ENCODE data around the gene METAP1D. TPM values are rescaled to one million over a fixed set of nuclear protein-coding genes. Genes with fewer than 3 reads are reported as not detected.

Gene METAP1D
- total and polyA plus RNA-seq, 2 donors from 2014 or later, result 4.0 to 6.2 TPM

GRCh38 chr2:171956135-171956825, 43.5 kb upstream of the METAP1D start:
- H3K9ac ChIP-seq (ENCODE audit: low read length in 3 of 3), result no peak overlapping the region
- no peak overlapping the region for H3K27ac ChIP-seq (ENCODE audit: low read depth in 2 of 2, low read length in 2 of 2)
- FAIRE-seq (no peak), DNase-seq (no peak)
- H3K36me3 ChIP-seq (ENCODE audit: control insufficient read depth in 2 of 3, insufficient read depth in 3 of 3, low read length in 3 of 3), result no peaks in the 10 kb centered on the region
- H3K4me3 ChIP-seq (ENCODE audit: low read length in 3 of 3), result no peak overlapping the region
- H3K9me3 ChIP-seq (ENCODE audit: control insufficient read depth in 2 of 3, insufficient read depth in 1 of 3, low read length in 3 of 3), result no peaks in the 10 kb centered on the region
- TF ChIP-seq CTCF (IDR thresholded peaks at IDR 0.05; ENCODE audit: borderline replicate concordance, extremely low read depth, insufficient read depth), result no peak
- intact Hi-C loops (cut with DNase I), result no loop called here
- no peaks in the 10 kb centered on the region for H3K4me1 ChIP-seq (ENCODE audit: control insufficient read depth in 2 of 3, insufficient read depth in 2 of 3, low read depth in 1 of 3, low read length in 3 of 3)
- H3K27me3 ChIP-seq (ENCODE audit: control insufficient read depth, insufficient read depth, low read length), result no peaks in the 10 kb centered on the region

- intact Hi-C loops (cut with DNase I), result no loop called here
- no peaks in the 10 kb centered on the region for H3K36me3 ChIP-seq (ENCODE audit: control insufficient read depth in 2 of 3, insufficient read depth in 3 of 3, low read length in 3 of 3)
- no peak overlapping the region for H3K9ac ChIP-seq (ENCODE audit: low read length in 3 of 3)
- H3K4me1 ChIP-seq (ENCODE audit: control insufficient read depth in 2 of 3, insufficient read depth in 2 of 3, low read depth in 1 of 3, low read length in 3 of 3), result no peaks in the 10 kb centered on the region
- no peaks in the 10 kb centered on the region for H3K9me3 ChIP-seq (ENCODE audit: control insufficient read depth in 2 of 3, insufficient read depth in 1 of 3, low read length in 3 of 3)
- no peak for TF ChIP-seq CTCF (IDR thresholded peaks at IDR 0.05; ENCODE audit: borderline replicate concordance, extremely low read depth, insufficient read depth)
- no peaks in the 10 kb centered on the region for H3K27me3 ChIP-seq (ENCODE audit: control insufficient read depth, insufficient read depth, low read length)
- no peak for FAIRE-seq
- no peak overlapping the region for H3K27ac ChIP-seq (ENCODE audit: low read depth in 2 of 2, low read length in 2 of 2)
- no peak overlapping the region for H3K4me3 ChIP-seq (ENCODE audit: low read length in 3 of 3)
- DNase-seq, result no peak
Observed at GRCh38 chr2:171957061-171957460, 42.7 kb upstream of the METAP1D start.

- no peaks in the 10 kb centered on the region for H3K9me3 ChIP-seq (ENCODE audit: control insufficient read depth in 2 of 3, insufficient read depth in 1 of 3, low read length in 3 of 3)
- no peaks in the 10 kb centered on the region for H3K27me3 ChIP-seq (ENCODE audit: control insufficient read depth, insufficient read depth, low read length)
- no peaks in the 10 kb centered on the region for H3K36me3 ChIP-seq (ENCODE audit: control insufficient read depth in 2 of 3, insufficient read depth in 3 of 3, low read length in 3 of 3)
- FAIRE-seq, result no peak
- H3K4me1 ChIP-seq (ENCODE audit: control insufficient read depth in 2 of 3, insufficient read depth in 2 of 3, low read depth in 1 of 3, low read length in 3 of 3), result no peaks in the 10 kb centered on the region
- no peak for DNase-seq
- TF ChIP-seq CTCF (IDR thresholded peaks at IDR 0.05; ENCODE audit: borderline replicate concordance, extremely low read depth, insufficient read depth), result no peak
- intact Hi-C loops (cut with DNase I), result no loop called here
- H3K27ac ChIP-seq (ENCODE audit: low read depth in 2 of 2, low read length in 2 of 2), result no peak overlapping the region
- no peak overlapping the region for H3K9ac ChIP-seq (ENCODE audit: low read length in 3 of 3)
- no peak overlapping the region for H3K4me3 ChIP-seq (ENCODE audit: low read length in 3 of 3)
Observed at GRCh38 chr2:171958475-171958874, 41.3 kb upstream of the METAP1D start.

GRCh38 chr2:171959998-171960397, 39.8 kb upstream of the METAP1D start:
- H3K9ac ChIP-seq (ENCODE audit: low read length in 3 of 3), result no peak overlapping the region
- TF ChIP-seq CTCF (IDR thresholded peaks at IDR 0.05; ENCODE audit: borderline replicate concordance, extremely low read depth, insufficient read depth), result no peak
- no peaks in the 10 kb centered on the region for H3K4me1 ChIP-seq (ENCODE audit: control insufficient read depth in 2 of 3, insufficient read depth in 2 of 3, low read depth in 1 of 3, low read length in 3 of 3)
- H3K27ac ChIP-seq (ENCODE audit: low read depth in 2 of 2, low read length in 2 of 2), result no peak overlapping the region
- H3K27me3 ChIP-seq (ENCODE audit: control insufficient read depth, insufficient read depth, low read length), result no peaks in the 10 kb centered on the region
- no peak for DNase-seq
- H3K4me3 ChIP-seq (ENCODE audit: low read length in 3 of 3), result no peak overlapping the region
- FAIRE-seq, result no peak
- intact Hi-C loops (cut with DNase I), result no loop called here
- H3K36me3 ChIP-seq (ENCODE audit: control insufficient read depth in 2 of 3, insufficient read depth in 3 of 3, low read length in 3 of 3), result no peaks in the 10 kb centered on the region
- H3K9me3 ChIP-seq (ENCODE audit: control insufficient read depth in 2 of 3, insufficient read depth in 1 of 3, low read length in 3 of 3), result no peaks in the 10 kb centered on the region
